Ectodermal cell (in vitro differentiated cells): ENCODE measurements around the gene KIF19.
"Not testable (repeated sequence)": the region's sequence is repeated elsewhere in the genome, so short reads cannot be mapped to it uniquely, and the experiment has no call there.

ENCODE experiments used
- H3K27ac ChIP-seq: 2 replicates; pipeline ENCODE4 v1.7.0; 2013; ENCODE audit warnings: mild to moderate bottlenecking, low read depth, low read length; ENCODE audit not compliant: insufficient read depth, poor library complexity, severe bottlenecking
- H3K27me3 ChIP-seq: 2 replicates; pipeline ENCODE4 v1.7.0; 2013; ENCODE audit warnings: mild to moderate bottlenecking, low read length; ENCODE audit not compliant: insufficient read depth, control insufficient read depth, poor library complexity, severe bottlenecking
- H3K36me3 ChIP-seq: one replicate; pipeline ENCODE4 v1.7.0; 2013; ENCODE audit warnings: low read length; ENCODE audit not compliant: control insufficient read depth, insufficient read depth
- H3K4me1 ChIP-seq: one replicate; pipeline ENCODE4 v1.7.0; 2013; ENCODE audit warnings: low read length; ENCODE audit not compliant: control insufficient read depth, insufficient read depth
- H3K4me3 ChIP-seq: 2 replicates; pipeline ENCODE4 v1.7.0; 2013; ENCODE audit warnings: low read depth, low read length, control low read depth; ENCODE audit not compliant: insufficient read depth
- H3K9me3 ChIP-seq: 2 replicates; pipeline ENCODE4 v1.7.0; 2013; ENCODE audit warnings: mild to moderate bottlenecking, low read length, moderate library complexity; ENCODE audit not compliant: control insufficient read depth
- whole genome bisulfite sequencing, 2 experiments: methylation state at CpG; one replicate each; pipeline ENCODE4 v1.1.7; 2013; ENCODE audit warnings: missing lambda C conversion rate in 2 of 2; 5-methylcytosine and 5-hydroxymethylcytosine counted together

KIF19 gene

GRCh38 chr17:74402048-74402447, 76.0 kb downstream of the KIF19 start:
- H3K36me3 ChIP-seq: no peaks in the 10 kb centered on the region
- H3K27ac ChIP-seq: no peak overlapping the region
- WGBS, 2 experiments: 91 to 92% methylated on average over 7 of the region's 7 CpGs
- H3K27me3 ChIP-seq: no peaks in the 10 kb centered on the region
- H3K9me3 ChIP-seq: no peaks in the 10 kb centered on the region
- no peak overlapping the region for H3K4me3 ChIP-seq
- peaks cover 14% of the 10 kb centered on the region for H3K4me1 ChIP-seq

- Histone ChIP-seq H3K27me3 (no peaks in the 10 kb centered on the region), H3K4me3 (no peak overlapping the region), H3K36me3 (no peaks in the 10 kb centered on the region), H3K9me3 (no peaks in the 10 kb centered on the region), H3K4me1 (peaks cover 14% of the 10 kb centered on the region), H3K27ac (no peak overlapping the region)
- 67 to 69% methylated on average over 12 of the region's 12 CpGs for WGBS, 2 experiments
Observed at GRCh38 chr17:74403512-74404137, 77.6 kb downstream of the KIF19 start.

GRCh38 chr17:74404218-74404617, 78.2 kb downstream of the KIF19 start:
- WGBS, 2 experiments: 36 to 38% methylated on average over 7 of the region's 7 CpGs
- H3K36me3 ChIP-seq: no peaks in the 10 kb centered on the region
- H3K27me3 ChIP-seq: no peaks in the 10 kb centered on the region
- peaks cover 14% of the 10 kb centered on the region for H3K4me1 ChIP-seq
- H3K27ac ChIP-seq: no peak overlapping the region
- H3K4me3 ChIP-seq: no peak overlapping the region
- H3K9me3 ChIP-seq: no peaks in the 10 kb centered on the region

- H3K27me3 ChIP-seq: no peaks in the 10 kb centered on the region
- H3K36me3 ChIP-seq: no peaks in the 10 kb centered on the region
- 83 to 87% methylated on average over 6 of the region's 6 CpGs for WGBS, 2 experiments
- no peak overlapping the region for H3K4me3 ChIP-seq
- peaks cover 14% of the 10 kb centered on the region for H3K4me1 ChIP-seq
- no peaks in the 10 kb centered on the region for H3K9me3 ChIP-seq
- H3K27ac ChIP-seq: no peak overlapping the region
Observed at GRCh38 chr17:74404789-74405188, 78.8 kb downstream of the KIF19 start.

- H3K9me3 ChIP-seq, H3K36me3 ChIP-seq, H3K27ac ChIP-seq, H3K4me3 ChIP-seq, H3K27me3 ChIP-seq: not testable (repeated sequence)
- WGBS, 2 experiments: 91 to 95% methylated on average over 5 of the region's 5 CpGs
- H3K4me1 ChIP-seq: peaks cover 14% of the 10 kb centered on the region
Observed at GRCh38 chr17:74405311-74405710, 79.3 kb downstream of the KIF19 start.
